RCC 7860 (cell line): ENCODE measurements around the gene HABP2.

Experiments used
- DNase-seq: peaks from one replicate; pipeline ENCODE4 v3.0.0-alpha.2; 2015; ENCODE audit warnings: low spot score
- FAIRE-seq: peaks from 2 replicates; lab custom pipeline; 2012; peaks lifted over from hg19 to GRCh38; lab: Jason Lieb, UNC

The HABP2 gene

GRCh38 chr10:113555751-113556150 lies 2.9 kb downstream of the HABP2 start:
- FAIRE-seq, result no peak
- DNase-seq, result no peak

- FAIRE-seq (no peak), DNase-seq (no peak)
Measured at GRCh38 chr10:113557424-113557862, 4.6 kb downstream of the HABP2 start.

GRCh38 chr10:113557903-113558321 lies 5.1 kb downstream of the HABP2 start:
- DNase-seq, result no peak

GRCh38 chr10:113560071-113560470 lies 7.2 kb downstream of the HABP2 start:
- DNase-seq, result no peak
- no peak for FAIRE-seq

More at GRCh38 chr10:113557903-113558321, 5.1 kb downstream of the HABP2 start:
- FAIRE-seq, result no peak

GRCh38 chr10:113561214-113561613 lies 8.4 kb downstream of the HABP2 start:
- FAIRE-seq (no peak), DNase-seq (no peak)

- DNase-seq (no peak), FAIRE-seq (no peak)
Measured at GRCh38 chr10:113562069-113562468, 9.2 kb downstream of the HABP2 start.

GRCh38 chr10:113562704-113563103 lies 9.9 kb downstream of the HABP2 start:
- DNase-seq, result no peak
- no peak for FAIRE-seq

GRCh38 chr10:113563306-113564088 lies 10.6 kb downstream of the HABP2 start:
- DNase-seq, result peak; percentile 57
- no peak for FAIRE-seq

GRCh38 chr10:113565364-113565763 lies 12.5 kb downstream of the HABP2 start:
- no peak for FAIRE-seq
- DNase-seq, result no peak

GRCh38 chr10:113566888-113567287 lies 14.0 kb downstream of the HABP2 start:
- FAIRE-seq (no peak), DNase-seq (no peak)

- FAIRE-seq, result no peak
- no peak for DNase-seq
Measured at GRCh38 chr10:113569576-113569975, 16.7 kb downstream of the HABP2 start.

- no peak for FAIRE-seq
- DNase-seq, result no peak
Measured at GRCh38 chr10:113572520-113573290, 19.9 kb downstream of the HABP2 start.

GRCh38 chr10:113573368-113573767 lies 20.5 kb downstream of the HABP2 start:
- no peak for FAIRE-seq

GRCh38 chr10:113576852-113577251 lies 24.0 kb downstream of the HABP2 start:
- FAIRE-seq, result no peak
- DNase-seq, result no peak

More at GRCh38 chr10:113573368-113573767, 20.5 kb downstream of the HABP2 start:
- DNase-seq, result no peak

- FAIRE-seq (no peak), DNase-seq (no peak)
Measured at GRCh38 chr10:113578773-113579172, 25.9 kb downstream of the HABP2 start.

- DNase-seq, result no peak
- FAIRE-seq, result no peak
Measured at GRCh38 chr10:113581092-113581491, 28.2 kb downstream of the HABP2 start.

- FAIRE-seq (no peak), DNase-seq (no peak)
Measured at GRCh38 chr10:113583571-113583970, 30.7 kb downstream of the HABP2 start.

GRCh38 chr10:113585949-113586348 lies 33.1 kb downstream of the HABP2 start:
- FAIRE-seq, result no peak
- DNase-seq, result no peak

GRCh38 chr10:113589201-113589770 lies 36.4 kb downstream of the HABP2 start:
- FAIRE-seq, result no peak

GRCh38 chr10:113590581-113590980 lies 37.7 kb downstream of the HABP2 start:
- no peak for FAIRE-seq
- no peak for DNase-seq

More at GRCh38 chr10:113589201-113589770, 36.4 kb downstream of the HABP2 start:
- DNase-seq, result no peak

GRCh38 chr10:113592380-113592779 lies 39.5 kb downstream of the HABP2 start:
- FAIRE-seq, result no peak
- DNase-seq, result no peak

GRCh38 chr10:113594652-113595051 lies 41.8 kb downstream of the HABP2 start:
- no peak for FAIRE-seq

More at GRCh38 chr10:113594652-113595051, 41.8 kb downstream of the HABP2 start:
- DNase-seq, result no peak
